ENCODE measurements around the gene EME2.

DNA sequence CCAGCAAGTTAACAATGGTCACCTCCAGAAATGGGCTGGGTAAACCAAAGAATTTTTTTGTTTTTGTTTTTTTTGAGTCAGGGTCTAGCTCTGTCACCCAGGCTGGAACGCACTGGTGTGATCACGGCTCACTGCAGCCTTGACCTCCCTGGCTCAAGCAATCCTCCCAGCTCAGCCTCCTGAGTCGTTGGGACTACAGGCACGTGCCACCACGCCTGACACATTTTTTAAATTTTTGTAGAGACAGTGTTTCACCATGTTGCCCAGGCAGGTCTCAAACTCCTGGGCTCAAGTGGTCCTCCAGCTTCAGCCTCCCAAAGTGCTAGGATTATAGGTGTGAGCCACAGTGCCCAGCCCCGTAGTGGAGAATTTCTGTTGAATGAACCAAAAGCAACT lies 8.1 kb downstream of the EME2 start:
- no peak for TF ChIP-seq POLR2A (IDR thresholded peaks at IDR 0.05)
- TF ChIP-seq, protein P1, sequence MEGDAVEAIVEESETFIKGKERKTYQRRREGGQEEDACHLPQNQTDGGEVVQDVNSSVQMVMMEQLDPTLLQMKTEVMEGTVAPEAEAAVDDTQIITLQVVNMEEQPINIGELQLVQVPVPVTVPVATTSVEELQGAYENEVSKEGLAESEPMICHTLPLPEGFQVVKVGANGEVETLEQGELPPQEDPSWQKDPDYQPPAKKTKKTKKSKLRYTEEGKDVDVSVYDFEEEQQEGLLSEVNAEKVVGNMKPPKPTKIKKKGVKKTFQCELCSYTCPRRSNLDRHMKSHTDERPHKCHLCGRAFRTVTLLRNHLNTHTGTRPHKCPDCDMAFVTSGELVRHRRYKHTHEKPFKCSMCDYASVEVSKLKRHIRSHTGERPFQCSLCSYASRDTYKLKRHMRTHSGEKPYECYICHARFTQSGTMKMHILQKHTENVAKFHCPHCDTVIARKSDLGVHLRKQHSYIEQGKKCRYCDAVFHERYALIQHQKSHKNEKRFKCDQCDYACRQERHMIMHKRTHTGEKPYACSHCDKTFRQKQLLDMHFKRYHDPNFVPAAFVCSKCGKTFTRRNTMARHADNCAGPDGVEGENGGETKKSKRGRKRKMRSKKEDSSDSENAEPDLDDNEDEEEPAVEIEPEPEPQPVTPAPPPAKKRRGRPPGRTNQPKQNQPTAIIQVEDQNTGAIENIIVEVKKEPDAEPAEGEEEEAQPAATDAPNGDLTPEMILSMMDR (IDR thresholded peaks at IDR 0.05) = no peak

Data from thyroid gland (tissue), 4 donors.